Cardiac muscle cell (in vitro differentiated cells and primary cell): ENCODE measurements around the gene TPP2. TPM values are rescaled to one million over a fixed set of nuclear protein-coding genes. Genes with fewer than 3 reads are reported as not detected.
A peak's percentile ranks its signal among the peaks of the same experiment; 100 is the strongest.

Source experiments
- DNase-seq, 2 donors: peaks; one replicate each; pipeline versions ENCODE4 v3.0.0 to v3.0.0-alpha.2; 2010 to 2017; ENCODE audit warnings: low read depth in 1 of 2, low spot score in 1 of 2
- H3K27ac ChIP-seq: fragments of 200-600 bp; sonication (generic); 2 replicates; pipeline ENCODE4 v1.5.1; 2016
- H3K27me3 ChIP-seq: fragments of 200-600 bp; sonication (generic); 2 replicates; pipeline ENCODE4 v1.6.0; 2016; ENCODE audit warnings: control low read depth
- H3K36me3 ChIP-seq: fragments of 200-600 bp; sonication (generic); 2 replicates; pipeline ENCODE4 v1.5.1; 2016; ENCODE audit warnings: control low read depth
- H3K4me1 ChIP-seq: fragments of 200-600 bp; sonication (generic); 2 replicates; pipeline ENCODE4 v1.8.1; 2017; ENCODE audit warnings: low read depth, mild to moderate bottlenecking, mixed run types
- H3K4me3 ChIP-seq: fragments of 200-600 bp; sonication (generic); 2 replicates; pipeline ENCODE4 v1.5.1; 2016; ENCODE audit warnings: mild to moderate bottlenecking
- H3K9me3 ChIP-seq: fragments of 200-600 bp; sonication (generic); 2 replicates; pipeline ENCODE4 v1.5.1; 2017; ENCODE audit warnings: low read depth, mild to moderate bottlenecking, control low read depth
- polyA plus RNA-seq: library from polyadenylated mRNA; unstranded; fragments of >200 nt; fragmentation: Nextera tagmentation; extraction: Ambion mirVana; gene quantifications from 2 replicates; pipeline ENCODE4 v1.2.1, GENCODE V29; 2016
- total RNA-seq: library from RNA; depleted of rRNA; stranded (reverse); fragments of >200 nt; gene quantifications from 2 replicates; pipeline ENCODE4 v1.2.3, GENCODE V29; 2016
- TF ChIP-seq, protein P1 (sequence below): IDR thresholded peaks from 2 replicates; pipeline ENCODE4 v1.5.1; 2012; ENCODE audit warnings: low read depth, mild to moderate bottlenecking, low read length

Gene TPP2
- total and polyA plus RNA-seq, 2 experiments from 2014 or later: 19.3 to 30.6 TPM

- H3K27ac ChIP-seq: peak overlapping the region; percentile 38
- no peak overlapping the region for H3K4me3 ChIP-seq
- no peaks in the 10 kb centered on the region for H3K27me3 ChIP-seq
- peaks cover 66% of the 10 kb centered on the region for H3K36me3 ChIP-seq
- H3K4me1 ChIP-seq: peaks cover 5% of the 10 kb centered on the region
- no peaks in the 10 kb centered on the region for H3K9me3 ChIP-seq
- TF ChIP-seq, protein P1, sequence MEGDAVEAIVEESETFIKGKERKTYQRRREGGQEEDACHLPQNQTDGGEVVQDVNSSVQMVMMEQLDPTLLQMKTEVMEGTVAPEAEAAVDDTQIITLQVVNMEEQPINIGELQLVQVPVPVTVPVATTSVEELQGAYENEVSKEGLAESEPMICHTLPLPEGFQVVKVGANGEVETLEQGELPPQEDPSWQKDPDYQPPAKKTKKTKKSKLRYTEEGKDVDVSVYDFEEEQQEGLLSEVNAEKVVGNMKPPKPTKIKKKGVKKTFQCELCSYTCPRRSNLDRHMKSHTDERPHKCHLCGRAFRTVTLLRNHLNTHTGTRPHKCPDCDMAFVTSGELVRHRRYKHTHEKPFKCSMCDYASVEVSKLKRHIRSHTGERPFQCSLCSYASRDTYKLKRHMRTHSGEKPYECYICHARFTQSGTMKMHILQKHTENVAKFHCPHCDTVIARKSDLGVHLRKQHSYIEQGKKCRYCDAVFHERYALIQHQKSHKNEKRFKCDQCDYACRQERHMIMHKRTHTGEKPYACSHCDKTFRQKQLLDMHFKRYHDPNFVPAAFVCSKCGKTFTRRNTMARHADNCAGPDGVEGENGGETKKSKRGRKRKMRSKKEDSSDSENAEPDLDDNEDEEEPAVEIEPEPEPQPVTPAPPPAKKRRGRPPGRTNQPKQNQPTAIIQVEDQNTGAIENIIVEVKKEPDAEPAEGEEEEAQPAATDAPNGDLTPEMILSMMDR: no peak
- DNase-seq: no peak
Measured at GRCh38 chr13:102643656-102644055, 46.9 kb downstream of the TPP2 start.

- DNase-seq: no peak
- H3K4me3 ChIP-seq: no peak overlapping the region
- TF ChIP-seq, protein P1: no peak
- no peak overlapping the region for H3K27ac ChIP-seq
- peaks cover 78% of the 10 kb centered on the region for H3K36me3 ChIP-seq
- peaks cover 5% of the 10 kb centered on the region for H3K4me1 ChIP-seq
- H3K9me3 ChIP-seq: no peaks in the 10 kb centered on the region
- H3K27me3 ChIP-seq: no peaks in the 10 kb centered on the region
Measured at GRCh38 chr13:102645701-102646100, 48.9 kb downstream of the TPP2 start.

DNA sequence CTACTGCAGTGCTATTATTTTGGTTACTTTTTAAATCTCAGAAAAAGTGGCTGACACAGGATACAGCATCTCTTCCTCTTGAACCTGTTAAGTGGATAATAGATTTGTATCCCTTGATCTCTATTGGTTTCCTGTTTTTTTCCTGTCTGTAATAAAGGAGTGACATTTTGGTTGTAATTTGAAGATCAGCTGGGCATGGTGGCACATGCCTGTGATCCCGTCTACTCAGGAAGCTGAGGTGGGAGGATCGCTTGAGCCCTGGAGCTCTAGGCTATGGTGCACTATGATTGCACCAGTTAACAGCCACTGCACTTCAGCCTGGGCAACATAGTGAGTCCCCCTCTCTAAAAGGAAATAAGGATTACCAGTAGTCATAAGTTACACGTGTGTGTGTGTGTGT lies 51.3 kb downstream of the TPP2 start:
- H3K27ac ChIP-seq: no peak overlapping the region
- TF ChIP-seq, protein P1: no peak
- no peaks in the 10 kb centered on the region for H3K9me3 ChIP-seq
- H3K4me3 ChIP-seq: no peak overlapping the region
- H3K4me1 ChIP-seq: peaks cover 5% of the 10 kb centered on the region
- peaks cover 72% of the 10 kb centered on the region for H3K36me3 ChIP-seq
- no peak for DNase-seq
- H3K27me3 ChIP-seq: no peaks in the 10 kb centered on the region

DNA sequence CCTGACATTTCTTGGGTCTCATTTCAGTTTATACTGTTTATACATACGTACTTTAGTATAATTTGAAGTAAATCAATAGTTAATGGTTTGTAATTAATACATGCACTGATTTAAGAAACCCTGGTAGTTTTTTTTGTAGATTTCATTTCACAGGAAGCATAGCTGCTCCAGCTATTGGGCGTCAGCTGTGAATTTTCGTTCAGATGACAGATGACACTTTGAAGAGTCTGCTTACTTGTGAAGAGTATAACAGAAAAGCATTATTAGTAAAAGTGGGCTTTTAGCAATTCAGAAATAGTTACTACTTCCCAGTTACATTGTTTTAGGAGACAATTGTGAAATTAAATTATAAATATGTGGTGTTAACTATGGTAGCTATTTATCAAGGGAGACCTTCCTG lies 53.7 kb downstream of the TPP2 start:
- DNase-seq: no peak
- TF ChIP-seq, protein P1: no peak
- Histone ChIP-seq H3K4me1 (no peaks in the 10 kb centered on the region), H3K27ac (no peak overlapping the region), H3K27me3 (no peaks in the 10 kb centered on the region), H3K4me3 (no peak overlapping the region), H3K9me3 (no peaks in the 10 kb centered on the region), H3K36me3 (peaks cover 59% of the 10 kb centered on the region)

DNA sequence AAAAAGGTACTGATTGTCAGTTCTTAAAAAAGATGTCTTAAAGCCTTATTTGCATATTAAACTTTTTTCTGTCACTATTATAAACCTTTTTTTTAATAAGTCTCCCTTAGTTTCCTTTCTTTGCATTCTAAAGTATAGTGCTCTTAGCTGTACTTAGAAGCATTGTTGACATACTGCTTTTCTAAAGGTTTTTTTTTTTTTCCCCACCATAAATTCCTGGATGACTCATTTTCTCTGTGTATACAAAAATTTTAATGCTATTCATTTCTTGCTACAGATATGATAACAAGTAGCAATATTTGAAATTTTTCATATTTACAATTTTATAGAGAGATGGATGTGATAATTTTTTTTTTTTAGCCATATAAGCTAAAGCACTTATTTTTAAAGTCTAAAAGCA lies 54.6 kb downstream of the TPP2 start:
- no peaks in the 10 kb centered on the region for H3K9me3 ChIP-seq
- DNase-seq: peak in 1 of 2 donors; percentile 21
- no peaks in the 10 kb centered on the region for H3K27me3 ChIP-seq
- H3K4me1 ChIP-seq: no peaks in the 10 kb centered on the region
- H3K36me3 ChIP-seq: peaks cover 51% of the 10 kb centered on the region
- TF ChIP-seq, protein P1: no peak
- no peak overlapping the region for H3K27ac ChIP-seq
- H3K4me3 ChIP-seq: no peak overlapping the region

- no peak overlapping the region for H3K27ac ChIP-seq
Measured at GRCh38 chr13:102651892-102652291, 55.1 kb downstream of the TPP2 start.

More at GRCh38 chr13:102651892-102652291, 55.1 kb downstream of the TPP2 start:
- peak in 1 of 2 donors; percentile 4 for DNase-seq
- Histone ChIP-seq H3K4me3 (no peak overlapping the region), H3K36me3 (peaks cover 49% of the 10 kb centered on the region), H3K27me3 (no peaks in the 10 kb centered on the region), H3K4me1 (no peaks in the 10 kb centered on the region), H3K9me3 (no peaks in the 10 kb centered on the region)
- TF ChIP-seq, protein P1: no peak
